Lower leg skin (tissue), 3 donors: ENCODE measurements around the gene FOXP2.

Experiments
- POLR2A ChIP-seq, 2 donors: fragments of 450-650 bp; IDR thresholded peaks; one replicate each; pipeline ENCODE4 v1.6.1; 2016 to 2017; ENCODE audit warnings: antibody characterized with exemption in 2 of 2, mild to moderate bottlenecking in 1 of 2, moderate library complexity in 1 of 2
- TF ChIP-seq, protein P1 (sequence below), 3 donors: fragments of 450-650 bp; IDR thresholded peaks; one replicate each; pipeline ENCODE4 v1.5.1; 2016; ENCODE audit warnings: antibody characterized with exemption in 3 of 3, mild to moderate bottlenecking in 3 of 3, moderate library complexity in 2 of 3

DNA sequence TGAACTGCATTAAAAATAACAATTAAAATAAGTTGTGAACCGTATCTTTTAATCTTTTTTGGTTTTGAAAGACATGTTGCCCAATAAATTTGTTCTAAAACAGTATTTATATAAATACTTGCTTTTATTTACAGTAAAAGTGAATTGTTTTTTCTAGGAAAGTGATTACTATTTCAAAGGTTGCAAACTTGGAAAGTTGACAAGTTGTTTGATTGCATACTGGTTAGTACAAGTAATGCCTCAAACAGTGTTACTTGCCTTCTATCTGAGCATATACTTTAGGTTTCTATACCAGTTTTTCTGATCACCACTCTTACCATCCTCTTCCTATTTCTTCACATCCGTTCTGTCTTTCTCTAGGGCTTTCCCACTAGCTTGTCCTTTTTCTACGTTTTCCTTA is 212.6 kb downstream of the FOXP2 start:
- TF ChIP-seq, protein P1, sequence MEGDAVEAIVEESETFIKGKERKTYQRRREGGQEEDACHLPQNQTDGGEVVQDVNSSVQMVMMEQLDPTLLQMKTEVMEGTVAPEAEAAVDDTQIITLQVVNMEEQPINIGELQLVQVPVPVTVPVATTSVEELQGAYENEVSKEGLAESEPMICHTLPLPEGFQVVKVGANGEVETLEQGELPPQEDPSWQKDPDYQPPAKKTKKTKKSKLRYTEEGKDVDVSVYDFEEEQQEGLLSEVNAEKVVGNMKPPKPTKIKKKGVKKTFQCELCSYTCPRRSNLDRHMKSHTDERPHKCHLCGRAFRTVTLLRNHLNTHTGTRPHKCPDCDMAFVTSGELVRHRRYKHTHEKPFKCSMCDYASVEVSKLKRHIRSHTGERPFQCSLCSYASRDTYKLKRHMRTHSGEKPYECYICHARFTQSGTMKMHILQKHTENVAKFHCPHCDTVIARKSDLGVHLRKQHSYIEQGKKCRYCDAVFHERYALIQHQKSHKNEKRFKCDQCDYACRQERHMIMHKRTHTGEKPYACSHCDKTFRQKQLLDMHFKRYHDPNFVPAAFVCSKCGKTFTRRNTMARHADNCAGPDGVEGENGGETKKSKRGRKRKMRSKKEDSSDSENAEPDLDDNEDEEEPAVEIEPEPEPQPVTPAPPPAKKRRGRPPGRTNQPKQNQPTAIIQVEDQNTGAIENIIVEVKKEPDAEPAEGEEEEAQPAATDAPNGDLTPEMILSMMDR (IDR thresholded peaks at IDR 0.05) = no peak
- no peak for TF ChIP-seq POLR2A (IDR thresholded peaks at IDR 0.05)
